ENCODE results near the gene TMTC2.

TMTC2 gene

GRCh38 chr12:82952946-82953345, 266.2 kb downstream of the TMTC2 start:
- peaks cover 9% of the 10 kb centered on the region for H3K4me1 ChIP-seq (ENCODE audit: control insufficient read depth, insufficient read depth, low read length)
- TF ChIP-seq SETDB1 (IDR thresholded peaks at IDR 0.05; ENCODE audit: insufficient read length, low read length) (no peak), ZNF501 (tag by site-specific recombination; IDR thresholded peaks at IDR 0.05) (no peak)
- ChIA-PET POLR2A (no interaction called here), CTCF (interaction anchor here (0.7 kb wide), 1 partner anchor 870 kb away, joined by 3 read pairs; no protein-coding TSS in a partner anchor)
- no peaks in the 10 kb centered on the region for H3K9me3 ChIP-seq (ENCODE audit: control insufficient read depth, insufficient read depth, low read depth, low read length)
- H3K36me3 ChIP-seq (ENCODE audit: control insufficient read depth in 2 of 2, insufficient read depth in 1 of 2, low read length in 2 of 2), result no peaks in the 10 kb centered on the region
- no peak overlapping the region for H3K4me3 ChIP-seq (ENCODE audit: low read depth, low read length)
- no peak overlapping the region for H3K27ac ChIP-seq (ENCODE audit: extremely low read depth, low read depth, low read length)

GRCh38 chr12:82953397-82953796, 266.7 kb downstream of the TMTC2 start:
- POLR2A ChIA-PET, result no interaction called here
- CTCF ChIA-PET, result interaction anchor here (0.7 kb wide), 1 partner anchor 870 kb away, joined by 3 read pairs; no protein-coding TSS in a partner anchor
- Histone ChIP-seq H3K4me1 (ENCODE audit: control insufficient read depth, insufficient read depth, low read length) (peaks cover 7% of the 10 kb centered on the region), H3K4me3 (ENCODE audit: low read depth, low read length) (no peak overlapping the region), H3K9me3 (ENCODE audit: control insufficient read depth, insufficient read depth, low read depth, low read length) (no peaks in the 10 kb centered on the region), H3K36me3 (ENCODE audit: control insufficient read depth in 2 of 2, insufficient read depth in 1 of 2, low read length in 2 of 2) (no peaks in the 10 kb centered on the region), H3K27ac (ENCODE audit: extremely low read depth, low read depth, low read length) (no peak overlapping the region)
- TF ChIP-seq ZNF19 (tag by site-specific recombination; IDR thresholded peaks at IDR 0.05; ENCODE audit: low read depth), result no peak
- TF ChIP-seq ZNF510 (tag by site-specific recombination; IDR thresholded peaks at IDR 0.05; ENCODE audit: insufficient replicate concordance), result no peak
- TF ChIP-seq ZSCAN16 (tag by site-specific recombination; IDR thresholded peaks at IDR 0.05), result no peak
- TF ChIP-seq ZNF350 (tag by site-specific recombination; IDR thresholded peaks at IDR 0.05), result no peak
- TF ChIP-seq PRDM1 (tag by site-specific recombination; IDR thresholded peaks at IDR 0.05), result no peak
- no peak for TF ChIP-seq ZNF138 (tag by site-specific recombination; IDR thresholded peaks at IDR 0.05; ENCODE audit: borderline replicate concordance)
- TF ChIP-seq INSM2 (tag by site-specific recombination; IDR thresholded peaks at IDR 0.05), result no peak
- no peak for TF ChIP-seq ZNF626 (tag by site-specific recombination; IDR thresholded peaks at IDR 0.05)
- TF ChIP-seq ZNF571 (tag by site-specific recombination; IDR thresholded peaks at IDR 0.05), result no peak
- no peak for TF ChIP-seq ZNF449 (tag by site-specific recombination; IDR thresholded peaks at IDR 0.05)

- peaks cover under 1% of the 10 kb centered on the region for H3K4me1 ChIP-seq (ENCODE audit: control insufficient read depth, insufficient read depth, low read length)
- H3K36me3 ChIP-seq (ENCODE audit: control insufficient read depth in 2 of 2, insufficient read depth in 1 of 2, low read length in 2 of 2), result no peaks in the 10 kb centered on the region
- TF ChIP-seq ZBTB44 (tag by site-specific recombination; IDR thresholded peaks at IDR 0.05) (no peak), ZNF366 (tag by site-specific recombination; conservative IDR thresholded peaks at IDR 0.05) (no peak)
- no peak overlapping the region for H3K4me3 ChIP-seq (ENCODE audit: low read depth, low read length)
- ChIA-PET POLR2A (no interaction called here), CTCF (no interaction called here)
- H3K27ac ChIP-seq (ENCODE audit: extremely low read depth, low read depth, low read length), result no peak overlapping the region
- H3K9me3 ChIP-seq (ENCODE audit: control insufficient read depth, insufficient read depth, low read depth, low read length), result no peaks in the 10 kb centered on the region
Measured at GRCh38 chr12:82954064-82954463, 267.4 kb downstream of the TMTC2 start.

GRCh38 chr12:82954572-82954971, 267.9 kb downstream of the TMTC2 start:
- ChIA-PET CTCF (no interaction called here), POLR2A (no interaction called here)
- Histone ChIP-seq H3K27ac (ENCODE audit: extremely low read depth, low read depth, low read length) (no peak overlapping the region), H3K4me1 (ENCODE audit: control insufficient read depth, insufficient read depth, low read length) (no peaks in the 10 kb centered on the region), H3K9me3 (ENCODE audit: control insufficient read depth, insufficient read depth, low read depth, low read length) (no peaks in the 10 kb centered on the region), H3K36me3 (ENCODE audit: control insufficient read depth in 2 of 2, insufficient read depth in 1 of 2, low read length in 2 of 2) (no peaks in the 10 kb centered on the region), H3K4me3 (ENCODE audit: low read depth, low read length) (no peak overlapping the region)
- TF ChIP-seq PBX3 (CRISPR knock-in tag; IDR thresholded peaks at IDR 0.05), result no peak
- TF ChIP-seq ZNF26 (tag by site-specific recombination; IDR thresholded peaks at IDR 0.05), result no peak
- TF ChIP-seq ZFP69B (tag by site-specific recombination; IDR thresholded peaks at IDR 0.05), result no peak
- TF ChIP-seq ZBTB7A (tag by site-specific recombination; IDR thresholded peaks at IDR 0.05; ENCODE audit: low read depth), result no peak
- no peak for TF ChIP-seq ZNF133 (tag by site-specific recombination; IDR thresholded peaks at IDR 0.05)
- no peak for TF ChIP-seq SP2 (tag by site-specific recombination; IDR thresholded peaks at IDR 0.05)
- no peak for TF ChIP-seq ZSCAN30 (tag by site-specific recombination; IDR thresholded peaks at IDR 0.05)
- no peak for TF ChIP-seq ZNF768 (tag by site-specific recombination; IDR thresholded peaks at IDR 0.05)
